Liver (tissue), 3 donors: ENCODE measurements around the gene C4orf54.

Source experiments
- GABPA ChIP-seq, 2 donors: IDR thresholded peaks in 1 of 2; conservative IDR thresholded peaks in 1 of 2; 2 replicates each; pipeline ENCODE4 v1.6.1; 2016; ENCODE audit warnings: antibody characterized with exemption in 2 of 2, mild to moderate bottlenecking in 1 of 2, moderate library complexity in 1 of 2
- TF ChIP-seq, protein P1 (sequence below): fragments of 150-350 bp; IDR thresholded peaks from 2 replicates; pipeline ENCODE4 v1.5.1; 2017; ENCODE audit warnings: improper control_type of control experiment, low read depth, low read length; ENCODE audit not compliant: missing input control
- TF ChIP-seq, protein P2 (sequence below): IDR thresholded peaks from 2 replicates; pipeline ENCODE4 v1.6.1; 2016; ENCODE audit warnings: antibody characterized with exemption
- TF ChIP-seq, protein P3 (sequence below): IDR thresholded peaks from 2 replicates; pipeline ENCODE4 v1.6.1; 2016; ENCODE audit warnings: antibody characterized with exemption
- TF ChIP-seq, protein P4 (sequence below): IDR thresholded peaks from 2 replicates; pipeline ENCODE4 v1.6.1; 2016; ENCODE audit warnings: antibody characterized with exemption, mild to moderate bottlenecking
- donor health status: healthy.
- donor health status: healthy.

DNA sequence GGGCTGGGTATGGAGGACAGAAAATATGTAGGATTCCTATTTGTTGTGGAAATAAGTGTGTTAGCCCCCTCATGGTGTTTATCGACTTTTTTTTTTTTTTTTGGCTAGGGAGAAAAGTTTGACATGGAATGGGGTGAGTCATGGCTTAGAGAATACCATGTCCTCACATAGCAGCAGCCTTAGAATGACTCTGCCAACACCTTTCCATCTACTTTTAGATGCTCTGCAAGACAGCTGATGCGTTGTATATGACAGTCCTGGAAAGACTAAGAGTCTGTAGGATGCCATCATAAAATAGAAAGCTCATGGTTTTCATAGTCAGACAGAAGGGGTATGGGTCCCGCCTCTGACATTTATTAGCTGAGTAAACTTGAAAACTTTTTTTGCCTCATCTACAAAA, 45.3 kb downstream of the C4orf54 start:
- TF ChIP-seq, protein P1, sequence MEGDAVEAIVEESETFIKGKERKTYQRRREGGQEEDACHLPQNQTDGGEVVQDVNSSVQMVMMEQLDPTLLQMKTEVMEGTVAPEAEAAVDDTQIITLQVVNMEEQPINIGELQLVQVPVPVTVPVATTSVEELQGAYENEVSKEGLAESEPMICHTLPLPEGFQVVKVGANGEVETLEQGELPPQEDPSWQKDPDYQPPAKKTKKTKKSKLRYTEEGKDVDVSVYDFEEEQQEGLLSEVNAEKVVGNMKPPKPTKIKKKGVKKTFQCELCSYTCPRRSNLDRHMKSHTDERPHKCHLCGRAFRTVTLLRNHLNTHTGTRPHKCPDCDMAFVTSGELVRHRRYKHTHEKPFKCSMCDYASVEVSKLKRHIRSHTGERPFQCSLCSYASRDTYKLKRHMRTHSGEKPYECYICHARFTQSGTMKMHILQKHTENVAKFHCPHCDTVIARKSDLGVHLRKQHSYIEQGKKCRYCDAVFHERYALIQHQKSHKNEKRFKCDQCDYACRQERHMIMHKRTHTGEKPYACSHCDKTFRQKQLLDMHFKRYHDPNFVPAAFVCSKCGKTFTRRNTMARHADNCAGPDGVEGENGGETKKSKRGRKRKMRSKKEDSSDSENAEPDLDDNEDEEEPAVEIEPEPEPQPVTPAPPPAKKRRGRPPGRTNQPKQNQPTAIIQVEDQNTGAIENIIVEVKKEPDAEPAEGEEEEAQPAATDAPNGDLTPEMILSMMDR: no peak
- TF ChIP-seq, protein P2, sequence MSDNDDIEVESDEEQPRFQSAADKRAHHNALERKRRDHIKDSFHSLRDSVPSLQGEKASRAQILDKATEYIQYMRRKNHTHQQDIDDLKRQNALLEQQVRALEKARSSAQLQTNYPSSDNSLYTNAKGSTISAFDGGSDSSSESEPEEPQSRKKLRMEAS: no peak
- TF ChIP-seq, protein P3, sequence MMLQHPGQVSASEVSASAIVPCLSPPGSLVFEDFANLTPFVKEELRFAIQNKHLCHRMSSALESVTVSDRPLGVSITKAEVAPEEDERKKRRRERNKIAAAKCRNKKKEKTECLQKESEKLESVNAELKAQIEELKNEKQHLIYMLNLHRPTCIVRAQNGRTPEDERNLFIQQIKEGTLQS: no peak
- no peak for TF ChIP-seq GABPA (IDR thresholded peaks at IDR 0.05 in 1 of 2, conservative IDR thresholded peaks at IDR 0.05 in 1 of 2)
- TF ChIP-seq, protein P4, sequence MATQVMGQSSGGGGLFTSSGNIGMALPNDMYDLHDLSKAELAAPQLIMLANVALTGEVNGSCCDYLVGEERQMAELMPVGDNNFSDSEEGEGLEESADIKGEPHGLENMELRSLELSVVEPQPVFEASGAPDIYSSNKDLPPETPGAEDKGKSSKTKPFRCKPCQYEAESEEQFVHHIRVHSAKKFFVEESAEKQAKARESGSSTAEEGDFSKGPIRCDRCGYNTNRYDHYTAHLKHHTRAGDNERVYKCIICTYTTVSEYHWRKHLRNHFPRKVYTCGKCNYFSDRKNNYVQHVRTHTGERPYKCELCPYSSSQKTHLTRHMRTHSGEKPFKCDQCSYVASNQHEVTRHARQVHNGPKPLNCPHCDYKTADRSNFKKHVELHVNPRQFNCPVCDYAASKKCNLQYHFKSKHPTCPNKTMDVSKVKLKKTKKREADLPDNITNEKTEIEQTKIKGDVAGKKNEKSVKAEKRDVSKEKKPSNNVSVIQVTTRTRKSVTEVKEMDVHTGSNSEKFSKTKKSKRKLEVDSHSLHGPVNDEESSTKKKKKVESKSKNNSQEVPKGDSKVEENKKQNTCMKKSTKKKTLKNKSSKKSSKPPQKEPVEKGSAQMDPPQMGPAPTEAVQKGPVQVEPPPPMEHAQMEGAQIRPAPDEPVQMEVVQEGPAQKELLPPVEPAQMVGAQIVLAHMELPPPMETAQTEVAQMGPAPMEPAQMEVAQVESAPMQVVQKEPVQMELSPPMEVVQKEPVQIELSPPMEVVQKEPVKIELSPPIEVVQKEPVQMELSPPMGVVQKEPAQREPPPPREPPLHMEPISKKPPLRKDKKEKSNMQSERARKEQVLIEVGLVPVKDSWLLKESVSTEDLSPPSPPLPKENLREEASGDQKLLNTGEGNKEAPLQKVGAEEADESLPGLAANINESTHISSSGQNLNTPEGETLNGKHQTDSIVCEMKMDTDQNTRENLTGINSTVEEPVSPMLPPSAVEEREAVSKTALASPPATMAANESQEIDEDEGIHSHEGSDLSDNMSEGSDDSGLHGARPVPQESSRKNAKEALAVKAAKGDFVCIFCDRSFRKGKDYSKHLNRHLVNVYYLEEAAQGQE: no peak
